Stimulated activated naive CD4-positive, alpha-beta T cell treated with Interleukin-2 at 50 U/mL for 16 hours (primary cell): ENCODE measurements around the gene PTPN6.
A peak's percentile ranks its signal among the peaks of the same experiment; 100 is the strongest.

ENCODE experiments used
- DNase-seq: peaks from one replicate; lab custom pipeline; 2025; lab: John Stamatoyannopoulos, UW

PTPN6 gene

GRCh38 chr12:6956021-6956727 lies 5.0 kb downstream of the PTPN6 start:
- DNase-seq = no peak

DNA sequence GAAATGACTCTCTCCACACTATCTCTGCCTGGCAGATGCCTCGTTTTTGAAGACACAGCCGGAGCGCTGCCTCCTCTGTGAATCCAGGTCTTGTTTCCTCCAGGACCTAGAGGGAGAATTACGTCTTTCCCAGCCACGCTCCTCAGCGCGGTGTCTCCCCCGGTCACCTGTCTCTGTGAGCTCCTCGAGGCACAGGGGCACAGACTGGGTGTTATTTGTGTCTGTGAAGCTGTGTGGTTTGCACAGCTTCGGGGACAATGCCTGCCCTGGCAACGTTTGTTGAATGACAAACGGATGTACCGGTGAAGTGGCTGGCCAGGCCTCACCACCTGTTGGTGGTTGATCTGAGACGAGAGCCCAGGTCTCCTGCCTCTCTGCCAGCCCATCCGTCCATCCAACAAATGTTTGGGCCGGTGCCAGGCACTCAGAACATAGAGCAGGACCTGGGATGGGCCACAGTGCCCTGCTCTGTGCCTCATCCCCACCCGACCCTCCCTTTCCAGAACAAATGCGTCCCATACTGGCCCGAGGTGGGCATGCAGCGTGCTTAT lies 6.1 kb downstream of the PTPN6 start:
- no peak for DNase-seq

DNA sequence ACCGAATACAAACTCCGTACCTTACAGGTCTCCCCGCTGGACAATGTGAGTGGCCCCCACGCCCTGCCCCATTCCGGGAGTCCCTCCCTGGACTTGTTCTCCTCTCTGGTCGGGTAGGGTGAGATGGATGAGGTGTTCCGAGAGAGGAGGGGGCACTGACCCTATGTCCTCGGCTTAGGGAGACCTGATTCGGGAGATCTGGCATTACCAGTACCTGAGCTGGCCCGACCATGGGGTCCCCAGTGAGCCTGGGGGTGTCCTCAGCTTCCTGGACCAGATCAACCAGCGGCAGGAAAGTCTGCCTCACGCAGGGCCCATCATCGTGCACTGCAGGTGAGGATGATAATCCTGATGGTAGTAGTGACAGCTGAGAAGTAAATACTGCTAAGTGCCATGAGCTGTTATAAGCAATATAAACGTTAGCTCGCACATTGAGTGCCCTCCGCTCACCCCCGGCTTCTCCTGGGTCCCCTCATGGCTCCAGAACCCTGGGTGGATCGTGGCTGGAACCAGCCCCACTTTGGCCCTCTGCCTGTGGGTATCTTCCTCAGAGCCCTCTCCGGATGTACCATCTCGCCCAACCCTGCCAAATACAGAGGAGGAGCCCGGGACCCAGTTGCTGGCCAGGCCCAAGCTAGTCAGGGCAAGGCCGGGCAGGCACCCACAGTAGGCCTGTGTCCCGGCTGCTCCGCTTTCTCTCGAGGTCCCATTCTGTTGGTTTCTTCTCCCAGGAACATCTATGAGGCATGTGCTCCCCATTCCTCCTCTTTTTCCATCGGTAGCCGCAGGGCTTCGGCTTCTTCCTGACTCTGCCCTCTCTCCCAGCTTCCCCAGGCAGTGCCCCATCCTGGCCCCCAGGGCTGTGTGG lies 6.8 kb downstream of the PTPN6 start:
- no peak for DNase-seq

DNA sequence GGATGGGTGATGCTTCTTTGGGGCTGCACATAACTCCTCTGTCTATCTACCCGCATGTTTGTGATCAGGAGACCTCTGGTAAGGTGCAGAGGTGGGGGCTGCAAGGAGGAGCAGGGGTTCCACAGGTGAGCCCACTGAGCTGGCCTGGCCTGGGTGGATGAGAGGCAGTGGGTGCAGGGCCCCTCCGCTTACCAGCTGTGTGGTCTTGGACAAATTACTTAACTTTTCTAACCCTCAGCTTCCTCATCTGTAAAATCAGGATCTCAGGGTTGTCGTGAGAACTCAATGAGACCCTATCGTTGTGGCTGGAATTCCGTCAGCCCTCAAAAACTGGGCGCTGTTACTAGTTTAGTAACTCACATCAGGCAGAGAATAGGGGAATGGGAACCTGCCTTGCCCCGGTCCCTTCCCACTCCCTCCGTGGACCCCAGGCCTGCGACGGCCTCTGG lies 7.5 kb downstream of the PTPN6 start:
- no peak for DNase-seq

DNA sequence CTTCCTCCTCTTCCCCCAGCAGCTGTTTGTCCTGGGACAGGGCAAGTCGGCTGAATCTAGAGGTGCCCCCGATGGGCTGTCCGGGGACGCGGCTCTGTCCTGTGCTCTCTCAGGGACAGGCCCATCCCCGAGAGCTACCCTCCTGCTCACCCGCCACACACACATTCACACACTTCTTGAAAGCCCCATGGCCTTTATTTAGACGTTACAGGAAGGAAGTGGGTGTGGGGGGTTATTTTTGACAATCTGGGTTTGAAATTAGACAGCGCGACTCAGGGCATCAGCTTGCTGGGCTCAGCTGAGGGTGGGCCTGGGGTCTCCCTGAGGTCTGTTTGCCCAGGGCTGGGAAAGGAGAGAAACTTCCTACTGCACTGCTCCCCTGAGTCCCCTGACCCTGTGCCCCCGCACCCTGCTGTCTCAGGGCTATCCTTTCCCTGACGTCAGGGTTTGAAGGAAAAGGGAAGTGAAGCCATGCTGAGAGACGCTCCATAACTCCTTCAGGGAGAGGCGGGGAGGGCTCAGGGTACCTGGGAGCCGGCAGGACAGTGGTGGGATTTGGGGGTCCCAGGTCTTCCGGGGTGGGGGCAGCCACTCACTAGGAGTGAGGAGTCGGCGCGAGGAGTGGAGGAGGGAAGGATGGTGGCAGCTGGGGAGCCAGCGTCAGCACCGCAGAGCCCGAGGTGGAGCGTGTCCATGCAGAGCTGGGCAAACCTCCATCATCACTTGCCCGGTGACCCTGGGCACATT lies 8.1 kb downstream of the PTPN6 start:
- DNase-seq = peak; percentile 72

- no peak for DNase-seq
These were observed 8.8 kb downstream of the PTPN6 start for GRCh38 chr12:6959805-6960592.

- DNase-seq = no peak
These were observed 9.6 kb downstream of the PTPN6 start for GRCh38 chr12:6960593-6961277.

GRCh38 chr12:6961278-6961694 lies 10.1 kb downstream of the PTPN6 start:
- peak; percentile 96 for DNase-seq

DNA sequence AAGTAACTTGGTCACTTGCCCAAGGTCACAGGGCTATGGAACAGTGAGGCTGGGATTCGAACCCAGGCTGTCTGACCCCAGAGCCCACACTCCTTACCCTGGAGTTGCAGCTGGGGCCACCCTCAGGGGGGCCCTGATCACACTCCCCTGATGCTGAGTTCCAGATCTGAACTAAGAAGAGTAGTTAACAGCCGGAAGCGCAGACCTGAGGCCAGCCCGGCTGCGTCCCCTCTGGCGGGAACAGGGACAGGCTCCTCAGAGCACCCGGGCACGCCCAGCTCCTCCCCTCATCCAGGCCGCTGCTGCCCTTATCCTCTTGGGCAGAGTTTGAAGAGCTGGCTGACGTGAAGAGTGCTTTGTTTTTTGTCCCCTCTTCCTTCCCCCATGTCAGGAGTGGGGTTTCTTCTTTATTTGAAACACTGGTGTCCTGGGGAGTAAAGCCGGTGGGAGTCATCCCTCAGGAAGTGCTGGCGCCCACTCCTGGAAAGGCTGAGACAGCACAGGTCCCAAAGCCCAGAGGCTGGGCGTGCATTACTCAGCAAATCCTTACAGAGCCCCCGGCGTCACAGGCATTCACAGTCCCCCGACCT lies 10.6 kb downstream of the PTPN6 start:
- peak; percentile 61 for DNase-seq

DNA sequence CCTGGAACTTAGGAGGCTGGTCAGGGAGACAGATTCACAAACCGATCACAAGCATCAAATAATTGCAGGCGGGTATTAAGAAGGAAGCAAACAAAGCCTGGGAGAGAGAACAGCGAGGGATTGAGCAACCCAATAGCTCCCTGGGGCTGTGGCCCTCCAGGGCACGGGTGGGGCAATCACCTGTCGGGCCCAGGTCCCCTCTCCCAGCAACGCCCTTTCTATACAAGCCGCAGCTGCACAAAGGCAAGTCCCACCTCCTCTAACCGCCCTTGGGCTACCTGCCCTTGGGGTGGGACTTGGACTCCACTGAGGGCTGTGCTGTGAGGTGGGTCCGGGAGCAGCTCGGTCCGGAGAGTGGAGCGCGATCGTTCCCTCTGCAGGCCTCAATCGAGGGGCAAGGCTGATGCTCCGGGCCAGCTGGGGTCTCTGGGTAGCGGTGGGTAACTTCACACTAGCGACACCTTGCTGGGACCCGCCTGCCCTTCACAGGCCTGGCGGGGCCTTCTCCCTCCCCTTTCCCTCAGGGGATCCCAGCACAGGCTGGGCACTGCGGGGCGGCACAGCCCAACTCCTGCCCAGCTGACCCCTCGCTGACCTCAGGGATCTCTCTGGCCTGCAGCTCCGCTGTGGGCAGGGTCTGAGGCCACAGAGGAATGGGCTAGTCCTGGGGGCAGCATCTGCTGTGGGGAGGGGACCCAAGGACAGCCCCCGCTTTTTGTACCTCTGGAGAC lies 11.3 kb downstream of the PTPN6 start:
- no peak for DNase-seq

- DNase-seq = no peak
These were observed 12.0 kb downstream of the PTPN6 start for GRCh38 chr12:6963016-6963731.

DNA sequence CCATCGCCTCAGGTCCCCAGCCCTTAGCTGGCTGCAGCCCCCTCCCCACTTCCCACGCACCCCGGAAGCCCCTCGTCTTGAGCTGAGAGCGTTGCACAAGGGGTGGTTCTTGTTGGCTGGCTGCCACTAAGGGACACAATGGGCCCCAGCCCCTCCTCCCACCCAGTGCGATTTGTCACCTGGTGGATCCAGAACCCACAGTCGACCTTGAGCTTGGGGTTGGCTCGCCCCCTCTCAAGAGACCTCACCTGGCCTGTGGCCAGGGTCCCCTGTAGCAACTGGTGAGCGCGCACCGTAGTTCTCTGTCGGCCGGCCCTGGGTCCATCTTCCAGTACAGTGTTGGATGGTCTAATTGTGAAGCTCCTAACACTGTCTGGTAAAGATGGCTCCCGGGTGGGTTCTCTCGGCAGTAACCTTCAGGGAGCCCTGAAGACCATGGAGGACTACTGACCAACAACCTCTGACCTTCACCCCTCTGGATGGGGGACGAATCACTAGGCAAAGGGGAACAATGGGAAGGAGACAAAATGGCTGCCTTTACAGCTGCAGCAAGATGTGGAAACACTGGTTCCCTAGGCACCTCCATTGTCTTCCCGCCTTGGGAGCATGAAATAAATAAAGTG lies 12.7 kb downstream of the PTPN6 start:
- DNase-seq = no peak

- DNase-seq = no peak
These were observed 13.5 kb downstream of the PTPN6 start for GRCh38 chr12:6964605-6965025.

- peak; percentile 82 for DNase-seq
These were observed 14.0 kb downstream of the PTPN6 start for GRCh38 chr12:6965026-6965661.

- DNase-seq = no peak
These were observed 14.6 kb downstream of the PTPN6 start for GRCh38 chr12:6965714-6966113.

- DNase-seq = no peak
These were observed 15.2 kb downstream of the PTPN6 start for GRCh38 chr12:6966351-6966750.

GRCh38 chr12:6967651-6968100 lies 16.5 kb downstream of the PTPN6 start:
- no peak for DNase-seq

DNA sequence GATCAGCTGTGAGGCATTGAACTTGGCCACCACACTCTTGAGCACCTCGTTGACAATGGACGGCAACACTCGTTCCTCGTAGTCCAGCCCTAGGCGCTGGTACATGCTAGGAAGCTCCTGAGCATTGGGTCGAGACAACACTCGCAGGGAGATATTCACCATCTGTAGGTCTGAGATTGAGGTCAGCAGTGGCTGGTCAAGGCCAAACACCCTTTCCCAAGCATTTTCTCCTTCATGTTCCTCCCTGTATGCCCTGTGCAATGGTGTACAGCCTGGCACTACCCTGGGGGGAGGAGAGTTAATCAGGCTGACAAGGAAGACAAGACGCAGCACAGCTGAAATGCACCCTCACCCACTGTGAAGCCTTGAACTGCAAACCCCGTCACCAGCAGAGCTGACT lies 17.3 kb downstream of the PTPN6 start:
- DNase-seq = no peak
